Stimulated activated CD8-positive, alpha-beta memory T cell treated with anti-CD3 and anti-CD28 coated beads, Interleukin-7, amount 100 ng/mL, for 24 hours (primary cell): ENCODE results near the gene CCDC88C.

Source experiments
- DNase-seq: peaks from one replicate; pipeline ENCODE4 v3.0.0-alpha.2; 2020; ENCODE audit warnings: low read depth

The CCDC88C gene

DNA sequence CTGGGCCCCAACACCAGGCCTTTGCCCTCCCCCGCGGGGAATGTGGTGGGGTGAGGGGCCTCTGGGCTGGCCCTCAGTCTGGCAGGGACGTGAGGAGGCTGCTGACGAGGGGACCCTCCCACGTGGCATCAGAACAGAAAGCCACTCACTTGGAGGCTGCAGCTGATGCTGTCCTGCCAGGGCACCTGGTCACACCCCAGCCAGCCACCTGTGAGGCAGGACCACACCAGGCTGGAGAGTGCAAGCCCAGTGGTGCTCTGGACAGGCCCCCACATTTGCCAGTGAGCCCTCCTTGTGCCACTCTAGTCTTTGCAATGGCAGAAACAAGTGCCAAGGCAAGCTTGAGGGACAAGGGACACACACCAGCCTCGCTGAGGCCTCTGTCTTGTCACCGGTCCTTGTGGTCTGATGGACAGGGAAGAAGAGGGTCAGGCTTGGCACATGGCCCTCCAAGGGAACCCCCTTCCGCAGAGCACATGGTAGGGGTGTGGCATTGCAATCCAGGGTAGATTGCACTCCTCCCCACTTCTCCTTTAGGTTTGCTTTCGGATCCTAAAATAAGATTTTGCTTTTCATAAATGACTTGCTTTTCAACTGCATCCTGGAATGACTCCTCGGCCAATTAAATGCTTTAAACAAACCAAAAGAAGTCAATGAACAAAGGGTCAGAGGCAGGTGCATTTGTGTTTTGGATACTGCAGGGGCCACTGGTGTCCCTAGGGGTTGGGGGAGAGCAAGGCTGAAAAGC lies 53.7 kb downstream of the CCDC88C start:
- no peak for DNase-seq

GRCh38 chr14:91361233-91361811 lies 56.3 kb downstream of the CCDC88C start:
- DNase-seq: no peak

GRCh38 chr14:91360490-91361232 lies 57.0 kb downstream of the CCDC88C start:
- DNase-seq: no peak

DNA sequence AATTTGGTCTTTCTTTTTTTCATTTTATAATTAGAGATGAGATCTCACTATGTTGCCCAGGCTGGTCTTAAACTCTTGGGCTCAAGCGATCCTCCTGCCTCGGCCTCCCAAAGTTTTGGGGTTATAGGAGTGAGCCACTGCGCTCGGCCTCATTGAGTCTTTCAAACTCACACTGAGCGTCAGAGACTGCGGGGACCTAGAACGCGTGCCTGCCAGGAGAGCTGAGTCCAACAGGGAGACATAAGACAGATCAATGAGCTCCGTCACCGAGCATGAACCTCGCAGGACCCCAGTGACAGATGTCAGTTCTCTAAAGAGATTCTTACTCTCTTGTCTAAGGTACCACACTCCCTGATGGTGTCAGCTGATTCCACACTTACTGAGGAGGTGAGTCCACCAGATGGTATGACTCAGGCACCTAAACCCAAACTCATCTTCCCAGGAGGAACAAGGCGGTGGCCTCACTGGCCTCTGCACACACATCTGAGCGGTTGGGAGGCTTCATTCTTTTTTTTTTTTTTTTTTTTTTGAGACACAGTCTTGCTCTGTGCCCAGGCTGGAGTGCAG lies 58.9 kb downstream of the CCDC88C start:
- no peak for DNase-seq

- no peak for DNase-seq
These were observed 59.6 kb downstream of the CCDC88C start for GRCh38 chr14:91358025-91358319.

DNA sequence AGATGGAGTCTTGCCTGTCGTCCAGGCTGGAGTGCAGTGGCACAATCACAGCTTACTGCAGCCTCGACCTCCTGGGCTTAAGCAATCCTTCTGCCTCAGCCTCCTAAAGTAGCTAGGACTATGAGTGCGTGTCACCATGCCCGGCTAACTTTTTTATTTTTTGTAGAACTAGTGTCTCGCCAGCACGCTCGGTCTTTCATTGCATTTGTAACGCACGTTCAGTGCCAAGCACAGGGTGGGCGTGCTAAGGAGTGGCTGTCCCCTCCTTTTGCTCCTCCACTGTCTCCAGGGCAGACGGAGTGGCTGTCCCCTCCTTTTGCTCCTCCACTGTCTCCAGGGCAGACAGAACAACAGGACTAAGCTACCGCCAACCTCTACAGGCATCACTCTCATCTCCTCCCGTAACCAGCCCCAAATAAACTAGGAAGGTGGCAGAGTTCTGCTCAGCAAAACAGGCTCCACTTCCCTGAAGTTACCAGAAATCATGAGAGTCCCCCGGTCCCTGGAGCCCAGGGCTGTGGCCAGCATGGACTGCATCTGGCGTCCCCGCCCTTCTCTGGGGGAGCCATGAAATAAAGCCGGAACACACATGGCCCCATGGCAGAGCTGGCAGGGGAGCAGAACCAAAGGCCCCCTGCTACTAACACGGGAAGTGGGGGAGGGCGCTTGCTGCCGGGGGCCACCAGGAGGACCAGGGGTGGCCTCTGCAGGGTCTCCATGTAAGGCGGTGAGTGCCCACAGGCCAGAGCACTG lies 60.2 kb downstream of the CCDC88C start:
- no peak for DNase-seq

- no peak for DNase-seq
These were observed 61.3 kb downstream of the CCDC88C start for GRCh38 chr14:91356181-91356763.

GRCh38 chr14:91354979-91355685 lies 62.5 kb downstream of the CCDC88C start:
- no peak for DNase-seq

DNA sequence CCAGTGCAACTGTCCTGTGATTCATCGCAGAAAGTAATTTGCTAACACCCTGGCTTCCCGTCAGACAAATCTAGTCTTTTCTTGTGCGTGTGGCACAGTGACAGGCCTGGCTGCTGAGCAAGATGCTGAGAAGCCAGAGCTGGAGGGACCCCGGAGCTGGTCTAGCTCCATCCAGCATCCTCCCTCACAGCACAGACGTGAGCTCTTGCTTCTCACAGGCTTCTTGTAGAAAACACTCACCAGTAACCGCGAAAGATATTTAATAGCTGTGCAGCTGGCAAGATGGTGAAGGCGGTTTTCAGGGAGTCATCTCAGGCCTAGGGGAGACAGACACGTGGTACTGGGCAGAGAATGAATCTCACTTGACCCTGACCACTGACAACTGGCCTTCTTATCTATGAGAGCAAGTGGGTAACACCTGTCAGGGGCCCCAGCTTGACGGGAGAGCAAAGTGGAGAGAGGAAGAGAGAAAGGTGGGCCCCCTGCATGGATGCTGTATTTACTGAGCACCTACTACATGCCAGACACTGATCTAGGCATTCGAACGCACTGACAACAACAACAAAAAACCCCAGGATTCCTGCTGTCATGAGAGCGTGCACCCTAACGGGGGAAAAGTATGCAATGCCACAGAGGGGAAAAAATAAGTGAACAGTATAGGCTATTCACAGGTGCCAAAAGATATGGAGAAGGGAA lies 63.3 kb downstream of the CCDC88C start:
- no peak for DNase-seq

DNA sequence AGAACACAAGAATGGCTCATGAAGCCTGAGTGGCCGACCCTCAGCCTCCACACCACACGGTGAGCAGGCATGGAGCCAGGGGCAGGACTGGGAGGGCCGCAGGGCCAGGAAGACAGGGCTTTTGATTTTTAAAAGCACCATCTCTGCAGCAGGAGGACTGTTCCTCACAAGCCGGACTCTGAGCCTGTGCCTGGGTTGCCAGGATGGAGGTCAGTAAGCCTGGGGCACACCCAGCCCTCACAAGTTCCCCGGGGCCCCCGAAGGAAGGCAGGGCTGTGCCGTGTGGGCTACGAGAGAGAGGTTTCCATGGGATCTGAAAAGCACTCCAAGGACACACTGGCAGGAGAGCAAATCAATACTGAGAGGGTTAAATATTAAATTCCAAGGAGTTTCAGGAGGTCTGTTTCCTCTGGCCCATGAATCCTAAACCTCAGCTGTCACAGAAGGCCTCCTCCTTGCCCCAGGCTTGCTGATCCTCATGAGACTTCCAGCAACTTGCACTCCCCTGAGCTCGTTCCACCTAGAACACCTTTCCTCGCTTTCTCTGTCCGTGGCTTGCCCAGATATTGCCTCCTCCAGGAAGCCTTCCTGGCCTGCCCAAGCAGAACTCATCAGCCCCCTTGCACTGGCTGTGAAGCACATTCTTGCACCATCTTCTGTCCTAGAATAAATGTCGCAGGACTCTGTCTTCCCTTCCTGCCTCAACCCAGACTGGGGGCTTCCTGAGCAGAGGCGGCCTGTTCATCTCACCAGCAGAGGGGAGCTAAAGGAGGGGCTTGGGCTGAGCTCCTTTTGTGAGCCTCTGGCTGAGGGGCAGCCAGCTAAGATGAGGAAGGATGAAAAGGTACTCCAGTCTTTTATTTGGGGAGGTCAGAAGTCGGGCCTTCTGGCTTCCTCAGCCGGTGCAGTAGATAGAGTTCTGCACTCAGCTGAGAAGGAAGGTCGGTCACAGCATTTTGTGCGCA lies 64.6 kb downstream of the CCDC88C start:
- DNase-seq: no peak

DNA sequence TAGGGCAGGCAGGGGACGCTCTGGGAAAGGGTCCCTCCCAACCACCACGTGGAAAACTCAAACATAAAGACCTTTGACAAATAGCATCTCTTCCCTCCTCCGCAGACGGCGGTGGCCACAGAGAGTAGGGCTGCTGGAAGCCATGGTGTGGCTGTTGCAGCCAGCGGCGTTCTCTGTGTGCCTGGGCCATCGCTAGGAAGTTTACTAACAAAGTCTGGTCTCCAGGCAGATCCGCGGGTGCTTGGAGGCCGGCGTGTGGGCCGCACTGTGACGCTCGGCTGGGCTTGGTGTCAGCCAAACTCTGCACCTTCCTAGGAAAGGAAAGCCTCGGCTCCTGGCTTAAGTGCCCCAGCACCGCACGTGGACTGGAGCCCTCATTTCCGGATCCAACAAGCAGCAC lies 65.6 kb downstream of the CCDC88C start:
- no peak for DNase-seq

GRCh38 chr14:91351512-91351862 lies 66.1 kb downstream of the CCDC88C start:
- no peak for DNase-seq

GRCh38 chr14:91350813-91351511 lies 66.7 kb downstream of the CCDC88C start:
- DNase-seq: no peak

DNA sequence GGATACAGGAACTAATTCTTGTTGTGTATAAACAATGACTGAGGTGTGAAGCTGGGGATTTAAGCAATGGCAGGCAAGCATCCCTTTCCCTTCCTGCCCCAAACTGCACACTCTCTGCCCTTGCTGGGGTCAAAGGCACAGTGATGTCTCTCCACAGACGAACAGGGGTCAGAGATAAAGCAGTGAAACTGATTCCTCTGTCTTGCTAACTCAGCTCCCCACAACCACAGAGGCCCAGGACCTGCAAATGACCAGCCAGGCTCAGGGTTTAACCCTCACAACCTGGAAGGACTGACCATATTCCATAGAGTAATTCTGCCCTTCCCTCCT lies 67.2 kb downstream of the CCDC88C start:
- DNase-seq: no peak

- DNase-seq: no peak
These were observed 68.0 kb downstream of the CCDC88C start for GRCh38 chr14:91349481-91350074.

GRCh38 chr14:91348845-91349465 lies 68.7 kb downstream of the CCDC88C start:
- DNase-seq: no peak

DNA sequence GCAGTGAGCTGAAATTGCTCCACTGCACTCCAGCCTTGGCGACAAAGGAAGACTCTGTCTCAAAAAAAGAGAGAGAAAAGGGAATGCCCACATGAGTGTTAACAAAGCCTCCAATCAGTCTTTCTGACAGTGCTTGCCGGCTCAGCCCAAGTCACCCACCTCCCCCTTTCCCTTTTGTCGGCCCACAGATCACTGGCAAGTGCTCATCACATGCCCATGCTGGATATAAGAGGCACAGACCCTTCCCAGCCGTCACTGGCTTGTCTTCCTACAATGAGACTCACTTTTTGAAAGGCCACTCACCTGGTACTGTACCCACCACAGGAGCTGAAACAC lies 70.8 kb downstream of the CCDC88C start:
- DNase-seq: no peak

- no peak for DNase-seq
These were observed 73.5 kb downstream of the CCDC88C start for GRCh38 chr14:91344096-91344495.
